ENCODE results near the gene TMEM218. TPM values are rescaled to one million over a fixed set of nuclear protein-coding genes. Genes with fewer than 3 reads are reported as not detected.

Gene TMEM218
- total and polyA plus RNA-seq, 10 of the 15 experiments (the other 5 are each of a cell fraction or from before 2014, with no cell fraction given) = 11.2 to 50.3 (median 28.8) TPM

DNA sequence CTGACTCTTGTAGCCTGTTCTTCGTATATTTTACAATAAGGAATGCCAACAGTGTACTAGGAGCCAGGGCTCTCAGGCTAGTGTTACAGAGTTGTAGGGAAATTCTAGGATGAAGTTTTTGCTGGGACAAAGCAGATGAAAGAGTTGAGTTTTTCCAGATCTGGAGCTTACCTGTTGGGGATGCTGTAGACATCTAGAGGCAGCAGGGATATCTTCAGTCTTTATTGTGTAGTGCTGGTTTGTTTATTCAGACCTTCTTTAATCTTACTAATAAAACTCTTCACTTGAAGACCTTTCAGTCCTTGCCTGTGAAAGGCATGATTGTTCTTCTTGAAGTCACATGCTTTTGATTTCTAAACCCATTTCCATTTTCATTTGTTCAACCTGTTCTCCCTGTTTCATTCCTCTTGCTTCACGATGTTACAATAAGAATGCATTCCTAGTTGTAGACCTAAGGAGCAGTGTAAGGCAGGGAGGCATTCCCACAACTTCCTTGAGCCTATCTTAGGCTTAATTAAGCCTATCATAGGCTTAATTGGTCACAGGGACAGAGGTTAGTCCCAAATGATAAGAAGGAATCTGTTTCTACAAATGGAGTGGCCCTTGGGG is 56.2 kb downstream of the TMEM218 start:
- intact Hi-C loops (cut with micrococcal nuclease; ENCODE audit: unreplicated experiment) (no loop called here), in situ Hi-C loops (cut with MboI) (no loop called here)
- ChIA-PET CTCF (interaction anchor here (1.2 kb wide), 1 partner anchor 18 kb away, joined by 3 read pairs; no protein-coding TSS in a partner anchor), SMC1A (ENCODE audit: uncharacterized antibody, unreplicated experiment) (no interaction called here), POLR2A (no interaction called here), RAD21 (ENCODE audit: unreplicated experiment) (no interaction called here)
- H3K36me3 ChIP-seq (ENCODE audit: control insufficient read depth in 2 of 2, insufficient read depth in 2 of 2, low read length in 1 of 2) = no peaks in the 10 kb centered on the region
- FAIRE-seq = no peak
- H4K20me1 ChIP-seq (ENCODE audit: control insufficient read depth, insufficient read depth) = no peaks in the 10 kb centered on the region
- WGBS (ENCODE audit: insufficient coverage, insufficient replicate concordance, low lambda C conversion rate, missing lambda C conversion rate) = 50% methylated on average over 2 of the region's 2 CpGs
- no peaks in the 10 kb centered on the region for H3K4me1 ChIP-seq (ENCODE audit: control insufficient read depth, insufficient read depth, low read length)
- H3K79me2 ChIP-seq (ENCODE audit: control insufficient read depth, insufficient read depth, low read length) = no peaks in the 10 kb centered on the region
- DNase-seq (ENCODE audit: low read depth, low spot score) = no peak
- no peak overlapping the region for H3K27ac ChIP-seq (ENCODE audit: control insufficient read depth, insufficient read depth)
- H2AFZ ChIP-seq (ENCODE audit: control insufficient read depth, low read depth, low read length) = no peak overlapping the region
- no peaks in the 10 kb centered on the region for H3K27me3 ChIP-seq (replicated peaks in 1 of 2; ENCODE audit: control insufficient read depth in 2 of 2, insufficient read depth in 2 of 2, low read length in 1 of 2)
- no peak overlapping the region for H3K4me2 ChIP-seq (ENCODE audit: control insufficient read depth, insufficient read depth)
- H3K9ac ChIP-seq (ENCODE audit: control insufficient read depth, insufficient read depth, low read length) = no peak overlapping the region
- no TSS peak for BruUV-seq (replicated peaks)
- no peak overlapping the region for H3K4me3 ChIP-seq
- ATAC-seq = no peak
- no peaks in the 10 kb centered on the region for H3K9me3 ChIP-seq (replicated peaks; ENCODE audit: control insufficient read depth, insufficient read depth, low read length)
- TF ChIP-seq TAF1 (IDR thresholded peaks at IDR 0.05; ENCODE audit: borderline replicate concordance, low read depth, low read length) = no peak
- TF ChIP-seq CHD2 (IDR thresholded peaks at IDR 0.05; ENCODE audit: borderline replicate concordance, low read depth, low read length) = no peak
- no peak for TF ChIP-seq BHLHE40 (IDR thresholded peaks at IDR 0.05; ENCODE audit: borderline replicate concordance in 1 of 2, low read depth in 2 of 2, low read length in 1 of 2)
- no peak for TF ChIP-seq MEF2B (IDR thresholded peaks at IDR 0.05; ENCODE audit: partially characterized antibody, poor library complexity, severe bottlenecking)

DNA sequence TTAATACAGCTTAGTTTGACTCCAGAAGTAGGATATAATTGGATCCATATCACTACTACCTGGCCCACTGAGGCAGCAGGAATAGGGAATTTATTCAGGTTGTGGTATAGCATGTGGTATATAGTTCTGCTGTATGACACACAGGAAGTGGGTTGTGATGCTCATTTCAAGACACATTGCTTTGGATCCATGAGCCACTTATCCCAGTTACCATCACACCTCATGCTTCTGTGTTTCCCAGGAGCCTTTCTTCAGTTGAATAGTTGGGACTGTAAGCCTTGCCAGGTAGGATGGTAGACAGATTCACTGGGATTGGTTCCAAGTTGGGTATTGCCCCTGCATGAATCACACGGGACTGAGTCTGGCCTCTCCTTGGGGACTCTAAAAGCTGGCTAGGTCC is 58.3 kb downstream of the TMEM218 start:
- H3K79me2 ChIP-seq (ENCODE audit: control insufficient read depth, insufficient read depth, low read length) = no peaks in the 10 kb centered on the region
- DNase-seq (ENCODE audit: low read depth, low spot score) (no peak), FAIRE-seq (no peak), ATAC-seq (no peak)
- no peaks in the 10 kb centered on the region for H3K4me1 ChIP-seq (ENCODE audit: control insufficient read depth, insufficient read depth, low read length)
- no peaks in the 10 kb centered on the region for H3K27me3 ChIP-seq (replicated peaks in 1 of 2; ENCODE audit: control insufficient read depth in 2 of 2, insufficient read depth in 2 of 2, low read length in 1 of 2)
- H3K4me3 ChIP-seq = no peak overlapping the region
- RAD21 ChIA-PET (ENCODE audit: unreplicated experiment) = interaction anchor here (1.3 kb wide), 1 partner anchor 20 kb away, joined by 3 read pairs; no protein-coding TSS in a partner anchor
- SMC1A ChIA-PET (ENCODE audit: uncharacterized antibody, unreplicated experiment) = interaction anchor here (1.6 kb wide), 1 partner anchor 19 kb away, joined by 5 read pairs; no protein-coding TSS in a partner anchor
- H3K27ac ChIP-seq (ENCODE audit: control insufficient read depth, insufficient read depth) = no peak overlapping the region
- H3K36me3 ChIP-seq (ENCODE audit: control insufficient read depth in 2 of 2, insufficient read depth in 2 of 2, low read length in 1 of 2) = no peaks in the 10 kb centered on the region
- CTCF ChIA-PET = interaction anchor here (1.3 to 1.4 kb wide), 3 partner anchors 54 to 89 kb away, joined by 4 to 5 read pairs (median 4); no protein-coding TSS in a partner anchor
- no peak overlapping the region for H3K9ac ChIP-seq (ENCODE audit: control insufficient read depth, insufficient read depth, low read length)
- intact Hi-C loops (cut with micrococcal nuclease; ENCODE audit: unreplicated experiment) = no loop called here
- no peaks in the 10 kb centered on the region for H4K20me1 ChIP-seq (ENCODE audit: control insufficient read depth, insufficient read depth)
- no peak overlapping the region for H3K4me2 ChIP-seq (ENCODE audit: control insufficient read depth, insufficient read depth)
- no TSS peak for BruUV-seq (replicated peaks)
- H3K9me3 ChIP-seq (replicated peaks; ENCODE audit: control insufficient read depth, insufficient read depth, low read length) = no peaks in the 10 kb centered on the region
- in situ Hi-C loops (cut with MboI) = no loop called here
- H2AFZ ChIP-seq (ENCODE audit: control insufficient read depth, low read depth, low read length) = no peak overlapping the region
- POLR2A ChIA-PET = no interaction called here
- 100% methylated on average over 1 of the region's 1 CpG for WGBS (ENCODE audit: insufficient coverage, insufficient replicate concordance, low lambda C conversion rate, missing lambda C conversion rate)
- TF ChIP-seq ASH2L (IDR thresholded peaks at IDR 0.05; ENCODE audit: borderline replicate concordance, low read depth) (no peak), TAF1 (IDR thresholded peaks at IDR 0.05; ENCODE audit: borderline replicate concordance, low read depth, low read length) (no peak), RCOR1 (conservative IDR thresholded peaks at IDR 0.05; ENCODE audit: low read depth, low read length) (no peak), IRF4 (IDR thresholded peaks at IDR 0.05; ENCODE audit: low read depth, low read length) (no peak), POLR2AphosphoS2 (IDR thresholded peaks at IDR 0.05; ENCODE audit: low read depth, low read length) (no peak), ESRRA (IDR thresholded peaks at IDR 0.05; ENCODE audit: low read length) (no peak), MYC (IDR thresholded peaks at IDR 0.05; ENCODE audit: insufficient read depth, insufficient read length, insufficient replicate concordance, low read length, severe bottlenecking) (no peak)
- TF ChIP-seq, protein P1, sequence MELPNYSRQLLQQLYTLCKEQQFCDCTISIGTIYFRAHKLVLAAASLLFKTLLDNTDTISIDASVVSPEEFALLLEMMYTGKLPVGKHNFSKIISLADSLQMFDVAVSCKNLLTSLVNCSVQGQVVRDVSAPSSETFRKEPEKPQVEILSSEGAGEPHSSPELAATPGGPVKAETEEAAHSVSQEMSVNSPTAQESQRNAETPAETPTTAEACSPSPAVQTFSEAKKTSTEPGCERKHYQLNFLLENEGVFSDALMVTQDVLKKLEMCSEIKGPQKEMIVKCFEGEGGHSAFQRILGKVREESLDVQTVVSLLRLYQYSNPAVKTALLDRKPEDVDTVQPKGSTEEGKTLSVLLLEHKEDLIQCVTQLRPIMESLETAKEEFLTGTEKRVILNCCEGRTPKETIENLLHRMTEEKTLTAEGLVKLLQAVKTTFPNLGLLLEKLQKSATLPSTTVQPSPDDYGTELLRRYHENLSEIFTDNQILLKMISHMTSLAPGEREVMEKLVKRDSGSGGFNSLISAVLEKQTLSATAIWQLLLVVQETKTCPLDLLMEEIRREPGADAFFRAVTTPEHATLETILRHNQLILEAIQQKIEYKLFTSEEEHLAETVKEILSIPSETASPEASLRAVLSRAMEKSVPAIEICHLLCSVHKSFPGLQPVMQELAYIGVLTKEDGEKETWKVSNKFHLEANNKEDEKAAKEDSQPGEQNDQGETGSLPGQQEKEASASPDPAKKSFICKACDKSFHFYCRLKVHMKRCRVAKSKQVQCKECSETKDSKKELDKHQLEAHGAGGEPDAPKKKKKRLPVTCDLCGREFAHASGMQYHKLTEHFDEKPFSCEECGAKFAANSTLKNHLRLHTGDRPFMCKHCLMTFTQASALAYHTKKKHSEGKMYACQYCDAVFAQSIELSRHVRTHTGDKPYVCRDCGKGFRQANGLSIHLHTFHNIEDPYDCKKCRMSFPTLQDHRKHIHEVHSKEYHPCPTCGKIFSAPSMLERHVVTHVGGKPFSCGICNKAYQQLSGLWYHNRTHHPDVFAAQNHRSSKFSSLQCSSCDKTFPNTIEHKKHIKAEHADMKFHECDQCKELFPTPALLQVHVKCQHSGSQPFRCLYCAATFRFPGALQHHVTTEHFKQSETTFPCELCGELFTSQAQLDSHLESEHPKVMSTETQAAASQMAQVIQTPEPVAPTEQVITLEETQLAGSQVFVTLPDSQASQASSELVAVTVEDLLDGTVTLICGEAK (IDR thresholded peaks at IDR 0.05; ENCODE audit: borderline replicate concordance) = no peak
